Natural killer cell (primary cell): ENCODE measurements around the gene TMEM161A. TPM values are rescaled to one million over a fixed set of nuclear protein-coding genes. Genes with fewer than 3 reads are reported as not detected.

Source experiments
- ATAC-seq, 3 donors: fragments of 150-1000 bp in 2 of 3; fragments of 200-7000 bp in 1 of 3; cut with Tn5 transposase; 1 replicate in 1 of 3; 2 replicates in 2 of 3; pipeline ENCODE4 v1.10.0; 2021; ENCODE audit warnings: mild to moderate bottlenecking in 2 of 3, moderate library complexity in 2 of 3
- DNase-seq, 2 donors: peaks; one replicate each; pipeline versions ENCODE4 v3.0.0 to v3.0.0-alpha.2; 2013 to 2021; ENCODE audit warnings: mixed read lengths in 1 of 2
- H3K27ac ChIP-seq: one replicate; pipeline ENCODE4 v1.5.1; 2013; ENCODE audit warnings: mild to moderate bottlenecking, low read length
- H3K27me3 ChIP-seq: one replicate; pipeline ENCODE4 v1.6.1; 2013; ENCODE audit warnings: low read length; ENCODE audit not compliant: control insufficient read depth, insufficient read depth
- H3K36me3 ChIP-seq: one replicate; pipeline ENCODE4 v1.6.1; 2013; ENCODE audit warnings: low read length; ENCODE audit not compliant: control insufficient read depth, insufficient read depth
- H3K4me1 ChIP-seq: one replicate; pipeline ENCODE4 v1.6.1; 2013; ENCODE audit warnings: low read length; ENCODE audit not compliant: control insufficient read depth, insufficient read depth
- H3K4me3 ChIP-seq: one replicate; pipeline ENCODE4 v1.5.1; 2013; ENCODE audit warnings: low read length
- H3K9me3 ChIP-seq: one replicate; pipeline ENCODE4 v1.6.1; 2013; ENCODE audit warnings: low read length; ENCODE audit not compliant: control insufficient read depth, insufficient read depth
- H3K27ac Mint-ChIP-seq, 2 donors: one replicate each; pipeline ENCODE4 v1.8.0; 2022; ENCODE audit warnings: mild to moderate bottlenecking in 2 of 2, mixed read lengths in 2 of 2, moderate library complexity in 1 of 2
- H3K27me3 Mint-ChIP-seq, 2 donors: one replicate each; pipeline ENCODE4 v1.8.0; 2022; ENCODE audit warnings: low read depth in 2 of 2, mixed read lengths in 2 of 2
- H3K36me3 Mint-ChIP-seq: one replicate; pipeline ENCODE4 v1.8.0; 2022; ENCODE audit warnings: mixed read lengths
- H3K4me1 Mint-ChIP-seq, 2 donors: one replicate each; pipeline ENCODE4 v1.8.0; 2022; ENCODE audit warnings: mixed read lengths in 2 of 2
- H3K4me3 Mint-ChIP-seq: one replicate; pipeline ENCODE4 v1.8.0; 2022; ENCODE audit warnings: mild to moderate bottlenecking, moderate library complexity, mixed read lengths
- H3K9me3 Mint-ChIP-seq, 2 donors: one replicate each; pipeline ENCODE4 v1.8.0; 2022; ENCODE audit warnings: mixed read lengths in 2 of 2
- CTCF ChIP-seq: fragments of 200-600 bp; IDR thresholded peaks from one replicate; pipeline ENCODE4 v1.8.0; 2022; ENCODE audit warnings: antibody characterized with exemption
- WGBS: methylation state at CpG from one replicate; pipeline ENCODE4 v1.1.7; 2013; ENCODE audit warnings: missing lambda C conversion rate; ENCODE audit not compliant: insufficient coverage; 5-methylcytosine and 5-hydroxymethylcytosine counted together
- intact Hi-C: fragments of 100-400 bp; cut with micrococcal nuclease; formaldehyde crosslinking; loops from one replicate; pipeline ENCODE4 v1.14.2; 2022
- total RNA-seq, 4 donors: library from RNA; stranded (reverse); fragments of 120-200 nt in 1 of 4; gene quantifications; one replicate each; pipeline versions ENCODE4 v1.2.3 to v1.2.4, GENCODE V29; 2013 to 2022

The TMEM161A gene
- total RNA-seq, 3 donors from 2014 or later (not counting 1 experiment from before 2014, with no cell fraction given): 13.9 to 16.5 (median 14.2) TPM

DNA sequence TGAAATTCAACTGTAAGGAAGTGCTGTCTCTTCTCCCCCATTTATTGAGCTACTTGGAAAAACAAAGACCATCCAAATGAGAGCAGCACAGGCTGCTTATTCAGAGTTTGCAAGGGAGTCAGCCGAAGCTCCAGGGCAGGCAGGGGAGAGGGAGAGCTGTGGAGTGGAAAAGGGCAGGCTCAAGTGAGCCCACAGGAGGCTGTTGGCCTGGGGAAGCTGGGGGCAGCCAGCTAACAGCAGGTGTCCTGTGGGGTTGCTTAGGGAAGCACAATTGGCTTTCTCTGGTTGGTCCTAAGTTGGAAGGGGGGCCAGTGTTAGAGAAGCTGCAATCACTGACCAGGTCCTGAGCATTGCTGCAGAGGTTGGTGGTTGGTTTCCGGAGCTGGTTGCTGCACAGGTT is 50.6 kb downstream of the TMEM161A start:
- no peaks in the 10 kb centered on the region for H3K9me3 Mint-ChIP-seq
- Histone ChIP-seq H3K9me3 (no peaks in the 10 kb centered on the region), H3K4me1 (peaks cover 6% of the 10 kb centered on the region), H3K4me3 (no peak overlapping the region), H3K27ac (no peak overlapping the region), H3K27me3 (no peaks in the 10 kb centered on the region), H3K36me3 (peaks cover 5% of the 10 kb centered on the region)
- intact Hi-C loops: no loop called here
- TF ChIP-seq CTCF: no peak
- H3K27ac Mint-ChIP-seq: peak overlapping the region; percentile 52 to 57
- ATAC-seq: no peak
- peaks cover 0 to 22% of the 10 kb centered on the region in 2 donors for H3K4me1 Mint-ChIP-seq
- DNase-seq: no peak
- no peaks in the 10 kb centered on the region for H3K36me3 Mint-ChIP-seq
- H3K27me3 Mint-ChIP-seq: no peaks in the 10 kb centered on the region
- 91% methylated on average over 2 of the region's 2 CpGs for WGBS
- no peak overlapping the region for H3K4me3 Mint-ChIP-seq

- peaks cover 25 to 50% of the 10 kb centered on the region in 2 donors for H3K4me1 Mint-ChIP-seq
- H3K4me1 ChIP-seq: peaks cover 6% of the 10 kb centered on the region
- H3K27me3 Mint-ChIP-seq: no peaks in the 10 kb centered on the region
- H3K27ac ChIP-seq: no peak overlapping the region
- H3K9me3 ChIP-seq: no peaks in the 10 kb centered on the region
- peaks cover 8% of the 10 kb centered on the region for H3K36me3 ChIP-seq
- DNase-seq (no peak), ATAC-seq (no peak)
- peak overlapping the region in 1 of 2 donors; percentile 64 for H3K27ac Mint-ChIP-seq
- H3K27me3 ChIP-seq: no peaks in the 10 kb centered on the region
- H3K4me3 ChIP-seq: no peak overlapping the region
- intact Hi-C loops: no loop called here
- no peak for TF ChIP-seq CTCF
- H3K4me3 Mint-ChIP-seq: no peak overlapping the region
- 96% methylated on average over 10 of the region's 10 CpGs for WGBS
- H3K9me3 Mint-ChIP-seq: no peaks in the 10 kb centered on the region
- H3K36me3 Mint-ChIP-seq: no peaks in the 10 kb centered on the region
Measured at GRCh38 chr19:19083413-19084178, 54.7 kb downstream of the TMEM161A start.

GRCh38 chr19:19081642-19082151 is 56.6 kb downstream of the TMEM161A start:
- H3K27me3 Mint-ChIP-seq: no peaks in the 10 kb centered on the region
- ATAC-seq (no peak), DNase-seq (no peak)
- no peak overlapping the region for H3K4me3 ChIP-seq
- TF ChIP-seq CTCF: no peak
- peaks cover 10% of the 10 kb centered on the region for H3K4me1 ChIP-seq
- H3K4me1 Mint-ChIP-seq: peaks cover 38 to 51% of the 10 kb centered on the region in 2 donors
- peaks cover 8% of the 10 kb centered on the region for H3K36me3 ChIP-seq
- no peaks in the 10 kb centered on the region for H3K27me3 ChIP-seq
- WGBS: 93% methylated on average over 16 of the region's 16 CpGs
- intact Hi-C loops: no loop called here
- H3K9me3 ChIP-seq: no peaks in the 10 kb centered on the region
- H3K9me3 Mint-ChIP-seq: no peaks in the 10 kb centered on the region
- no peaks in the 10 kb centered on the region for H3K36me3 Mint-ChIP-seq
- H3K27ac ChIP-seq: no peak overlapping the region
- peak overlapping the region; percentile 53 to 64 for H3K27ac Mint-ChIP-seq
- H3K4me3 Mint-ChIP-seq: no peak overlapping the region
